Measurements from ENCODE around the gene CMC4. TPM values are rescaled to one million over a fixed set of nuclear protein-coding genes. Genes with fewer than 3 reads are reported as not detected.
A peak's percentile ranks its signal among the peaks of the same experiment; 100 is the strongest.

Gene CMC4
- total and polyA plus RNA-seq, 9 of the 15 experiments (the other 6 are each of a cell fraction or from before 2014, with no cell fraction given) = 3.5 to 16.9 (median 8.2) TPM

DNA sequence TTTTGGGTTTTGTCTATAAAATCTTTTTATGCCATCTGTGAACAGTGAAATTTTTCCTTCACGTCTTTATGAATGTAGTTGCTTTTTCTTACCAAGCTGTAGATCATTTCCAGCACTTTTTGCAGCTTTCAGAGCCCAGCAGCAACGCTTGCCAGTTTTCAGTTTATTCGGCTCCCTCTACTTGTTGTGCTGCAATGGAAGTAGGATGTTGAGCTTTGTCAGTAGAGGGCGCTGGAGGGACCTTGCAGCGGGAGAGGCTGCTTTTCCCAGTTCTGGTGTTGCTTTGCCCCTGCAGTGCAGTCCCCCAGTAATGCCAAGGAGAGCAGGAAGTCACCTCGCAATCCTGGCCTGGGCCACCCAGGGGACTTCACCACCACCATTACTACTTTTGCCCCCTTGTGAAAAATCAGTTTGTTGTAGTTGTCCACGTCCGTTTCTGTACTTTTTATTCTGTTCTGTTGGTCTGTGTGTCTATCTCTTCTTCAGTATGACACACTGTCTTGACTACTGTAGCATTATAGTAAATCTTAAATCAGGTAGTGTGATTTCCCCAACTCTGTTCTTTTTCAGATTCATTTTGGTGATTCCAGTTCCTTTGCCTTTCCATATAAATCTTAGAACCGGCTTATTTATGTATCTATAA is 21.8 kb downstream of the CMC4 start (continued):
- no peak for TF ChIP-seq PKNOX1 (IDR thresholded peaks at IDR 0.05)
- TF ChIP-seq CTCF (IDR thresholded peaks at IDR 0.05 in 2 of 3, conservative IDR thresholded peaks at IDR 0.05 in 1 of 3; ENCODE audit: insufficient read depth in 2 of 3, low read depth in 1 of 3, low read length in 3 of 3) = peak; percentile 75 to 87 (median 79)
- TF ChIP-seq YY1 (IDR thresholded peaks at IDR 0.05; ENCODE audit: borderline replicate concordance in 1 of 3, control insufficient read depth in 1 of 3, extremely low read depth in 1 of 3, insufficient read depth in 3 of 3, insufficient read length in 1 of 3, insufficient replicate concordance in 2 of 3, low read depth in 1 of 3, low read length in 2 of 3) = peak in 1 of 3 experiments; percentile 33
- no peak for TF ChIP-seq MYNN (IDR thresholded peaks at IDR 0.05)
- TF ChIP-seq MYNN (CRISPR knock-in tag; IDR thresholded peaks at IDR 0.05) = no peak
- TF ChIP-seq RNF2 (IDR thresholded peaks at IDR 0.05) = no peak
- no peak for TF ChIP-seq CEBPZ (IDR thresholded peaks at IDR 0.05; ENCODE audit: borderline replicate concordance, low read depth, low read length)
- TF ChIP-seq BRCA1 (IDR thresholded peaks at IDR 0.05) = no peak
- TF ChIP-seq BRCA1 (CRISPR knock-in tag; IDR thresholded peaks at IDR 0.05) = no peak
- TF ChIP-seq ZNF431 (CRISPR knock-in tag; IDR thresholded peaks at IDR 0.05) = no peak
- peak; percentile 86 for TF ChIP-seq EHMT2 (IDR thresholded peaks at IDR 0.05)
- no peak for TF ChIP-seq ZNF165 (CRISPR knock-in tag; IDR thresholded peaks at IDR 0.05; ENCODE audit: borderline replicate concordance)
- TF ChIP-seq KHSRP (IDR thresholded peaks at IDR 0.05) = no peak
- TF ChIP-seq, protein P1, sequence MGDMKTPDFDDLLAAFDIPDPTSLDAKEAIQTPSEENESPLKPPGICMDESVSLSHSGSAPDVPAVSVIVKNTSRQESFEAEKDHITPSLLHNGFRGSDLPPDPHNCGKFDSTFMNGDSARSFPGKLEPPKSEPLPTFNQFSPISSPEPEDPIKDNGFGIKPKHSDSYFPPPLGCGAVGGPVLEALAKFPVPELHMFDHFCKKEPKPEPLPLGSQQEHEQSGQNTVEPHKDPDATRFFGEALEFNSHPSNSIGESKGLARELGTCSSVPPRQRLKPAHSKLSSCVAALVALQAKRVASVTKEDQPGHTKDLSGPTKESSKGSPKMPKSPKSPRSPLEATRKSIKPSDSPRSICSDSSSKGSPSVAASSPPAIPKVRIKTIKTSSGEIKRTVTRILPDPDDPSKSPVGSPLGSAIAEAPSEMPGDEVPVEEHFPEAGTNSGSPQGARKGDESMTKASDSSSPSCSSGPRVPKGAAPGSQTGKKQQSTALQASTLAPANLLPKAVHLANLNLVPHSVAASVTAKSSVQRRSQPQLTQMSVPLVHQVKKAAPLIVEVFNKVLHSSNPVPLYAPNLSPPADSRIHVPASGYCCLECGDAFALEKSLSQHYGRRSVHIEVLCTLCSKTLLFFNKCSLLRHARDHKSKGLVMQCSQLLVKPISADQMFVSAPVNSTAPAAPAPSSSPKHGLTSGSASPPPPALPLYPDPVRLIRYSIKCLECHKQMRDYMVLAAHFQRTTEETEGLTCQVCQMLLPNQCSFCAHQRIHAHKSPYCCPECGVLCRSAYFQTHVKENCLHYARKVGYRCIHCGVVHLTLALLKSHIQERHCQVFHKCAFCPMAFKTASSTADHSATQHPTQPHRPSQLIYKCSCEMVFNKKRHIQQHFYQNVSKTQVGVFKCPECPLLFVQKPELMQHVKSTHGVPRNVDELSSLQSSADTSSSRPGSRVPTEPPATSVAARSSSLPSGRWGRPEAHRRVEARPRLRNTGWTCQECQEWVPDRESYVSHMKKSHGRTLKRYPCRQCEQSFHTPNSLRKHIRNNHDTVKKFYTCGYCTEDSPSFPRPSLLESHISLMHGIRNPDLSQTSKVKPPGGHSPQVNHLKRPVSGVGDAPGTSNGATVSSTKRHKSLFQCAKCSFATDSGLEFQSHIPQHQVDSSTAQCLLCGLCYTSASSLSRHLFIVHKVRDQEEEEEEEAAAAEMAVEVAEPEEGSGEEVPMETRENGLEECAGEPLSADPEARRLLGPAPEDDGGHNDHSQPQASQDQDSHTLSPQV (IDR thresholded peaks at IDR 0.05) = 0 out of 2 replicates have a peak, but pooled peaks have one; percentile 4
- TF ChIP-seq, protein P2, sequence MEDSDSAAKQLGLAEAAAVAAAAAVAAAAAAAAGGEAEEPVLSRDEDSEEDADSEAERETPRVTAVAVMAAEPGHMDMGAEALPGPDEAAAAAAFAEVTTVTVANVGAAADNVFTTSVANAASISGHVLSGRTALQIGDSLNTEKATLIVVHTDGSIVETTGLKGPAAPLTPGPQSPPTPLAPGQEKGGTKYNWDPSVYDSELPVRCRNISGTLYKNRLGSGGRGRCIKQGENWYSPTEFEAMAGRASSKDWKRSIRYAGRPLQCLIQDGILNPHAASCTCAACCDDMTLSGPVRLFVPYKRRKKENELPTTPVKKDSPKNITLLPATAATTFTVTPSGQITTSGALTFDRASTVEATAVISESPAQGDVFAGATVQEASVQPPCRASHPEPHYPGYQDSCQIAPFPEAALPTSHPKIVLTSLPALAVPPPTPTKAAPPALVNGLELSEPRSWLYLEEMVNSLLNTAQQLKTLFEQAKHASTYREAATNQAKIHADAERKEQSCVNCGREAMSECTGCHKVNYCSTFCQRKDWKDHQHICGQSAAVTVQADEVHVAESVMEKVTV (CRISPR knock-in tag; IDR thresholded peaks at IDR 0.05) = 0 out of 2 replicates have a peak, but pooled peaks have one; percentile 10
